WERI-Rb-1 (cell line): ENCODE data around the gene WDR19.

Experiments
- DNase-seq: peaks from one replicate; pipeline ENCODE4 v3.0.0-alpha.2; 2020
- H3K27ac ChIP-seq: fragments of 250-450 bp; sonication (Bioruptor Pico); 2 replicates; pipeline ENCODE4 v1.5.1; 2020; ENCODE audit warnings: mild to moderate bottlenecking, moderate library complexity
- H3K27me3 ChIP-seq: fragments of 250-450 bp; sonication (Bioruptor Pico); 2 replicates; pipeline ENCODE4 v1.5.1; 2021; ENCODE audit warnings: mild to moderate bottlenecking, low read depth, moderate library complexity; ENCODE audit not compliant: insufficient read depth, severe bottlenecking
- H3K36me3 ChIP-seq: fragments of 250-450 bp; sonication (Bioruptor Pico); 2 replicates; pipeline ENCODE4 v1.5.1; 2020; ENCODE audit warnings: mild to moderate bottlenecking, moderate library complexity
- H3K4me3 ChIP-seq: 2 replicates; pipeline ENCODE4 v1.5.1; 2011; ENCODE audit warnings: low read depth, mild to moderate bottlenecking, control low read depth, low read length
- H3K9me3 ChIP-seq: fragments of 250-450 bp; sonication (Bioruptor Pico); 2 replicates; pipeline ENCODE4 v1.5.1; 2021; ENCODE audit warnings: mild to moderate bottlenecking, moderate library complexity; ENCODE audit not compliant: severe bottlenecking
- CTCF ChIP-seq: IDR thresholded peaks from 2 replicates; pipeline ENCODE4 v1.5.1; 2011; ENCODE audit warnings: low read depth, mild to moderate bottlenecking, control low read depth, inconsistent platforms, low read length

Gene WDR19

GRCh38 chr4:39303871-39304270, 121.5 kb downstream of the WDR19 start:
- Histone ChIP-seq H3K27me3 (no peaks in the 10 kb centered on the region), H3K36me3 (peaks cover 74% of the 10 kb centered on the region), H3K4me3 (no peak overlapping the region), H3K27ac (no peak overlapping the region), H3K9me3 (no peaks in the 10 kb centered on the region)
- no peak for TF ChIP-seq CTCF
- no peak for DNase-seq

- Histone ChIP-seq H3K4me3 (no peak overlapping the region), H3K27ac (no peak overlapping the region), H3K9me3 (no peaks in the 10 kb centered on the region), H3K36me3 (peaks cover 73% of the 10 kb centered on the region), H3K27me3 (no peaks in the 10 kb centered on the region)
- DNase-seq, result no peak
- TF ChIP-seq CTCF, result no peak
These were observed 122.3 kb downstream of the WDR19 start for GRCh38 chr4:39304651-39305050.

GRCh38 chr4:39305912-39306677, 123.8 kb downstream of the WDR19 start:
- Histone ChIP-seq H3K27me3 (no peaks in the 10 kb centered on the region), H3K27ac (no peak overlapping the region), H3K36me3 (peaks cover 75% of the 10 kb centered on the region), H3K4me3 (no peak overlapping the region), H3K9me3 (no peaks in the 10 kb centered on the region)
- no peak for DNase-seq
- no peak for TF ChIP-seq CTCF

GRCh38 chr4:39308611-39309010, 126.3 kb downstream of the WDR19 start:
- no peak for DNase-seq
- H3K27ac ChIP-seq, result no peak overlapping the region
- H3K36me3 ChIP-seq, result peaks cover 79% of the 10 kb centered on the region
- no peak overlapping the region for H3K4me3 ChIP-seq
- no peak for TF ChIP-seq CTCF
- H3K27me3 ChIP-seq, result no peaks in the 10 kb centered on the region
- no peaks in the 10 kb centered on the region for H3K9me3 ChIP-seq

GRCh38 chr4:39312816-39313215, 130.5 kb downstream of the WDR19 start:
- H3K27ac ChIP-seq, result no peak overlapping the region
- H3K27me3 ChIP-seq, result no peaks in the 10 kb centered on the region
- no peak for DNase-seq
- TF ChIP-seq CTCF, result no peak
- no peaks in the 10 kb centered on the region for H3K9me3 ChIP-seq
- H3K36me3 ChIP-seq, result peaks cover 89% of the 10 kb centered on the region
- H3K4me3 ChIP-seq, result no peak overlapping the region

- Histone ChIP-seq H3K9me3 (no peaks in the 10 kb centered on the region), H3K27ac (no peak overlapping the region), H3K36me3 (peaks cover 79% of the 10 kb centered on the region), H3K4me3 (no peak overlapping the region), H3K27me3 (no peaks in the 10 kb centered on the region)
- no peak for DNase-seq
- TF ChIP-seq CTCF, result no peak
These were observed 137.3 kb downstream of the WDR19 start for GRCh38 chr4:39319676-39320075.
